ENCODE results near the gene TLE5.
"Not testable (repeated sequence)": the region's sequence is repeated elsewhere in the genome, so short reads cannot be mapped to it uniquely, and the experiment has no call there.

Gene TLE5

DNA sequence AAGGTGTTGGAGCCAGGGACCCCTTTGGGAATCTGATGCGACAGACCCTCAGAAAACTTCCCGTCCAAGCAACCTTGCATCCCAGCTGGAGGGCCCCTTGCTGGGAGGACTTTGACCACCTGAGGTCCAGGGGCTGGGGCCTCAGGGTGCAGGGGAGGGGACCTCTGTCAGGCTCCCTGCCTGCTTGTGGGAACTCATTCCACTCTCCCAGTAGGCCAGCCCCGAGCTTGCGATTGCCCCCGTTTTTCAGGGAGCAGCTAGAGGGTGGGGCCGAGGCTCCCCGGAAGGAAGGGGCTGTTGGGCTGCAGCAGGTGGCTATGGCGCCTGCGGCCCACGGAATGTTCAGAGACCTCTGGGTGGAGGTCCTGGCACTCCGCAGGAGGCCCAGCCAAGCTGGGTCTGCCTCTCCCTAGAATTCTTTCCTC, 34.6 kb upstream of the TLE5 start:
- no peak for DNase-seq (ENCODE audit: low read depth in 1 of 2, low spot score in 1 of 2)

GRCh38 chr19:3096267-3096901, 34.1 kb upstream of the TLE5 start:
- no peak for DNase-seq (ENCODE audit: low read depth in 1 of 2, low spot score in 1 of 2)

DNA sequence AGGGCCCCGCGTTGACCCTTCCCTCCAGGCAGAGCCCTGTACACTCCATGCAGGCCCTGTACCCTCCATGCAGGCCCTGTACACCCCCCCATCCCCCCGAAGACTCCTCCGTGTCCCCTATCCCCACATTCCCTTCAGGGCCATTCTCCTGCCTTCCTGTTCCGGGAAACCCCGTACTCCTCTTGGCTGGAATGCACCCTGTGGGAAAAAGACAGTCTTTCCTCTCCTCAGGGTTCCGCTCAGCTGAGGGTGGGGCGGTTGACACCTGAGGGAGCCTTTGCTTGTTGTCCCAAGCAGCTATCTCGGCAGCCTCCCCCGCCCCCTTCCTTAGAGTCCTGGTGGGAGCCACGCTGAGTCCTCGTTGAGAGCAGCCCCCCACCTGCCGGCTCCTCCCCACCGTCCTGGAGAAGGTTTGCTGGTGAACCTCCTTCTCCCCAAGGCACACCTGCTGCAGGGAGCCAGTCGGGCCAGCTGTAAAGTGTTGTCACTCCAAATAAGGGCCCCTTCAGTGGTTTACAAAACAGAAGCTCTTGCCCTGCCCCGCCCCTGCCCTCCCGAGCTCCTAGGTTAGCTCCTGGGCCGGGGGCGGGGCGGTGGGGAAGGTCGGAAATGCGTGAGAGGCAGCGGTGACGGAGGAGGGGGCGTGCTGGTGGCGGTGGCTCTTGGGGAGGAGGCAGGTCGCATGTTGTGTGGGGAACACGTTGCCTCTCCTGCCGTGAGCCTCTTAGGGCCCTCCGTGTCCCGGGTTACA, 33.3 kb upstream of the TLE5 start:
- peak in 1 of 2 donors; percentile 15 for DNase-seq (ENCODE audit: low read depth in 1 of 2, low spot score in 1 of 2)

DNA sequence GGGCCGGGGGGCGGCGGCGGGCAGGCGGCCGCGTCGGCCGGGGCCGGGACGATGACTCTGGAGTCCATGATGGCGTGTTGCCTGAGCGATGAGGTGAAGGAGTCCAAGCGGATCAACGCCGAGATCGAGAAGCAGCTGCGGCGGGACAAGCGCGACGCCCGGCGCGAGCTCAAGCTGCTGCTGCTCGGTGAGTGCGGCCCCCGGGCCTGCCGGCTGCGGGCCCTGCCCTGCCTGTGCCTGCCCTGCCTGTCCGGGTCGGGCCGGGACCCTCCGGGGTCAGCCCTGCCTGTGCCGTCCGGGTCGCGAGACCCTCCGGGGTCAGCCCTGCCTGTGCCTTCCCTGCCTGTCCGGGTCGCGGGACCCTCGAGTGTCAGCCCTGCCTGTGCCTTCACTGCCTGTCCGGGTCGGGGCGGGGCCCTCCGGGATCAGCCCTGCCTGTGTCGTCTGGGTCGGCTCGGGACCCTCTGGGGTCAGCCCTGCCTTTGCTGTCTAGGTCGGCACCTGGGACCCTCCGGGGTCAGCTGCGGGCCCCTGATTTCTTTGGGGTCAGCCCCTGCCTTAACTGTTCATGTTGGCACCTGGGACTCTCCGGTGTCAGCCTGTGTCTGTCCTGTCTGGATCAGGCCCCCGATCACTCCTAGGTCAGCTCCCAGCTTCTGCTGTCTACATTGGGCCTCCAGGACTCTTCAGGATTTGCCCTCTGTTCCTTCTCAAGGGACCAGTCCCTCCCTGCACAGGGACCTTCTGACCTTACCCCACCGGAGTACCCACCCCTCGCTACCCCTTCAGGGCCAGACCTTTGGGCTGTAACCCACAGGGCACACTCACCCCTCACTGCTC, 32.5 kb upstream of the TLE5 start:
- no peak for DNase-seq (ENCODE audit: low read depth in 1 of 2, low spot score in 1 of 2)

GRCh38 chr19:3089299-3089855, 27.1 kb upstream of the TLE5 start:
- not testable (repeated sequence) for DNase-seq (ENCODE audit: low read depth in 1 of 2, low spot score in 1 of 2)

DNA sequence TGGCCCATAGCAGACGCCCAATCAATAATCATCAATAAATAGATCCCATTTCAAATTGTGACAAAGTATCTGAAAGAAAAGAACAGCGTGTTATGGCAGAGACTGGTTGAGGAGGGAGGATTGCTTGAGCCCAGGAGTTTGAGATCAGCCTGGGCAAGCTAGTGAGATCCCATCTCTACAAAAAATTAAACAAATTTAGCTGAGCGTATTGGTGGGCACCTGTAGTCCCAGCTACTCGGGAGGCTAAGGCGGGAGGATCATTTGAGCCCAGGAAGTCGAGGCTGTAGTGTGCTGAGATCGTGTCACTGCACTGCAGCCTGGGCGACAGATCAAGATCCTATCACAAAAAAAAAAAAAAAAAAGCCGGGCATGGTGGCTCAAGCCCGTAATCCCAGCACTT, 25.5 kb upstream of the TLE5 start:
- DNase-seq (ENCODE audit: low read depth in 1 of 2, low spot score in 1 of 2) = no peak

DNA sequence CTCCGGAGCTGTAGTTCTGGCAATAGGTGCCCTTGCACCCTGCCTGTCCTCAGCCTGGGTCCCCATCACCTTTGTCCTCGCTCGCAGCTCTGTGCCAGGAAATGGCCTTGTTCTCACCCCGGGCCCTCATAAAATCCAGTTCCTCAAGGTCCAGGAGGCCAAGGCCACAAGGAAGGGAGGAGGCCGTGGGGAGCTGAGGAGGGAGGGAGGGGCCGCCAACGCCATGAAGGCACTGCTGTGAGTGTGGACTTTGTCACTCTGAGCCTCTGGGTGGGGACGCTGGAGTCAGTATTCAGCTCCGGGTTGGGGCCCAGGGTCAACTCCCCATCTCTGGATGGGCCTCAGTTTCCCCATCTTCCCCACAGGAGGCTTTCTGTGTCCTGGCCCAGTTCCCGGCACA, 22.6 kb upstream of the TLE5 start:
- no peak for DNase-seq (ENCODE audit: low read depth in 1 of 2, low spot score in 1 of 2)

GRCh38 chr19:3083964-3084363, 21.7 kb upstream of the TLE5 start:
- DNase-seq (ENCODE audit: low read depth in 1 of 2, low spot score in 1 of 2) = no peak

- no peak for DNase-seq (ENCODE audit: low read depth in 1 of 2, low spot score in 1 of 2)
Measured at GRCh38 chr19:3082331-3082730, 20.0 kb upstream of the TLE5 start.

GRCh38 chr19:3080286-3080685, 18.0 kb upstream of the TLE5 start:
- no peak for DNase-seq (ENCODE audit: low read depth in 1 of 2, low spot score in 1 of 2)

- no peak for DNase-seq (ENCODE audit: low read depth in 1 of 2, low spot score in 1 of 2)
Measured at GRCh38 chr19:3079578-3079977, 17.3 kb upstream of the TLE5 start.

- DNase-seq (ENCODE audit: low read depth in 1 of 2, low spot score in 1 of 2) = peak; percentile 70 to 73
Measured at GRCh38 chr19:3075605-3076431, 13.5 kb upstream of the TLE5 start.

DNA sequence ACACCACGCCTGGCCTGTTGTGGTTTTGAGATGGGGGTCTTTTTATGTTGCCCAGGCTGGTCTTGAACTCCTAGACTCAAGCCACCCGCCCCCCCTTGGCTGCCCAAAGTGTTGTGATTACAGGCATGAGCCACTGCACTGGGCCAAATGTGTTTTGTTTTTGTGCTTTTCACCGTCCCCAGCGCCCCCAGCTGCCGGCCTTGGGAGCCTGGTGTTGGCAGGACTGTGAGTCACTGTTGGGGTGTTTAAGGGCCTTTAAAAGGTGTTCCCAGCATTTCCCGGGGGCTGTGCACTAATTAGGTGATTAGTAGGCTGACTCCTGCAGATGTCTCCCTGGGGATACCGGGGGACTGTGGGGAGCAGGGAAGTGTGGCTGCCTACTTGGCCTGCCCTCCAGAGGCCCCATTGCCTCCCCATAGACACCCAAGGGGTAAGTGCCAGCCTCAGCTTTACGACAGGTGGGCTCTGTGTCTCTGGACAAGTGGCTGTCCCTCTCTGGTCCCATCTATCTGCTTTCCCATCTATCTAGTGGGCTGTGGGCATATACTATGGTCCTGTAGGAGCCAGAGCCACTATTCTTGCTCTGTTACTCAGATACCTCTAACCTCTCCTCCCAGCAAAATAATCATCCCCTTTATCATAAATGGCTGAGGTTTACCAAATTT, 11.8 kb upstream of the TLE5 start:
- DNase-seq (ENCODE audit: low read depth in 1 of 2, low spot score in 1 of 2) = no peak

DNA sequence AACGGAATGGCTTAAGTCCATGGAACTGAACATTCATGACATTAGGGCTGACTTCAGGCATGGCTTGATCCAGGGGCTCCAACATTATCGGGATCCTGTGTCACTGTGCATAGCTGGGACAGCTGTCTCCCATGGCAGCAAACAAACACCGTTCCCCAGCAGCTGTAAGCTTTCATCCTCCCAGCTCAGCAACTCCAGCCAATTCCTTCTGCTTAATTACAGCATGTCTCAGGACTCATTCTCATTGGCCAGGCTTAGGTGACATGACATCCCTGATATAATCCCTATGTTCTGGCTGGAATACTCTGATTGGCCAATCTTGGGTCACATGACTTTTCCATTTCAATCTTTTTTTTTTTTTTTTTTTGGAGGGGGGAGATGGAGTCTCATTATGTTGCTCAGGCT, 10.9 kb upstream of the TLE5 start:
- DNase-seq (ENCODE audit: low read depth in 1 of 2, low spot score in 1 of 2) = no peak

DNA sequence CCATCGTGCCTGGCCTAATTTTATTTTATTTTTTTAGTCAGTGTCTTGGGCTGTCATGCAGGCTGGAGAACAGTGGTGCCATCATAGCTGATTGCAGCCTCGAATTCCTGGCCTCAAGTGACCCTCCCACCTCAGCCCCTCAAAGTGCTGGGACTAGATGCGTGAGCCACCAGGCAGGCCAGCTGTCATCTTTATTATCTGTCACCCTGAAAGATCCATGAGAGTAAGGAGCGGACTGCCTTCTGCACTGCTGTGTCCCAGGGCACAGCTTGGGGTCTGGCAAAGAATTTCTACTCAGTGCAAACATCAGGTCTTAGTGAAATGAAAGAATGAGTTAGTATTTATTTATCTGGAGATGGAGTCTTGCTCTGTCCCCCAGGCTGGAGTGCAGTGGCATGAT, 9.5 kb upstream of the TLE5 start:
- no peak for DNase-seq (ENCODE audit: low read depth in 1 of 2, low spot score in 1 of 2)

GRCh38 chr19:3068071-3068470, 5.8 kb upstream of the TLE5 start:
- DNase-seq (ENCODE audit: low read depth in 1 of 2, low spot score in 1 of 2) = no peak

DNA sequence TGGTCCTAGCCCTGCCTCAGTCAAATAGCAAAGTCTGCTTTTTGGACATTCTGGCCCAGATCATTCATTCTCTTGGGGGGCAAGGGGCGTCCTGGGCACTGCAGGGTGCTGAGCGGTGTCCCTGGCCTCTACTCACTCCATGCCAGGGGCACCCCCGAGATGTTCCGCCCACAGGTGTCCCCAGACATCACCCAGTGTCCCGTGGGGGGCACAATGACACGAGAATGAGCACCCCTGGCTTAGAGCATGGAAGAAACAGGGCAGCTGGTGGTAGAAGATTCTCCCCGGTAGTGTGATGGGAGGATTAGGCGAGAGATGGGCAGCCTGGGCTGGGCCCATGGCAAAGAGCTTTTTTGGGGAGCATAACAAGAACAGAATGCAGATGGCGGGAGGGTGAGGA, 5.3 kb upstream of the TLE5 start:
- no peak for DNase-seq (ENCODE audit: low read depth in 1 of 2, low spot score in 1 of 2)

- DNase-seq (ENCODE audit: low read depth in 1 of 2, low spot score in 1 of 2) = no peak
Measured at GRCh38 chr19:3066482-3067049, 4.3 kb upstream of the TLE5 start.

GRCh38 chr19:3065675-3066357, 3.5 kb upstream of the TLE5 start:
- no peak for DNase-seq (ENCODE audit: low read depth in 1 of 2, low spot score in 1 of 2)

- DNase-seq (ENCODE audit: low read depth in 1 of 2, low spot score in 1 of 2) = no peak
Measured at GRCh38 chr19:3064011-3064330, 1.7 kb upstream of the TLE5 start.
